Mesothelial cell of epicardium (in vitro differentiated cells): Measurements from ENCODE around the gene ANKRD29. TPM values are rescaled to one million over a fixed set of nuclear protein-coding genes. Genes with fewer than 3 reads are reported as not detected.
A peak's percentile ranks its signal among the peaks of the same experiment; 100 is the strongest.

Source experiments
- DNase-seq, 2 experiments: peaks; one replicate each; pipeline ENCODE4 v3.0.0; 2021; ENCODE audit warnings: low spot score in 2 of 2; ENCODE audit not compliant: unreplicated experiment in 2 of 2
- H3K27ac Mint-ChIP-seq: 2 replicates; pipeline ENCODE4 v1.8.0; 2021; ENCODE audit warnings: mixed read lengths
- H3K27me3 Mint-ChIP-seq: 2 replicates; pipeline ENCODE4 v1.8.0; 2021; ENCODE audit warnings: low read depth, mixed read lengths
- H3K36me3 Mint-ChIP-seq: 2 replicates; pipeline ENCODE4 v1.8.0; 2021; ENCODE audit warnings: mixed read lengths
- H3K4me1 Mint-ChIP-seq: 2 replicates; pipeline ENCODE4 v1.8.0; 2021; ENCODE audit warnings: mixed read lengths
- H3K4me3 Mint-ChIP-seq: 2 replicates; pipeline ENCODE4 v1.8.0; 2021; ENCODE audit warnings: mild to moderate bottlenecking, moderate library complexity, mixed read lengths
- H3K9me3 Mint-ChIP-seq: 2 replicates; pipeline ENCODE4 v1.8.0; 2021; ENCODE audit warnings: mixed read lengths
- CTCF ChIP-seq: fragments of 200-600 bp; sonication (generic); IDR thresholded peaks from one replicate; pipeline ENCODE4 v1.5.0; 2021; ENCODE audit warnings: antibody characterized with exemption; ENCODE audit not compliant: unreplicated experiment
- total RNA-seq: library from RNA; stranded (reverse); gene quantifications from 3 replicates; pipeline ENCODE4 v1.2.1, GENCODE V29; 2021

Gene ANKRD29
- total RNA-seq, 1 donor from 2014 or later, result 2.3 TPM

- Mint-ChIP-seq H3K27ac (peak overlapping the region; percentile 68), H3K36me3 (no peaks in the 10 kb centered on the region), H3K4me3 (no peak overlapping the region), H3K27me3 (peaks cover 60% of the 10 kb centered on the region), H3K4me1 (no peaks in the 10 kb centered on the region), H3K9me3 (no peaks in the 10 kb centered on the region)
- DNase-seq, result no peak
- TF ChIP-seq CTCF, result no peak
Observed at GRCh38 chr18:23671564-23671963, 8.9 kb upstream of the ANKRD29 start.

GRCh38 chr18:23669804-23670405 lies 7.2 kb upstream of the ANKRD29 start:
- Mint-ChIP-seq H3K27ac (no peak overlapping the region), H3K36me3 (no peaks in the 10 kb centered on the region), H3K4me3 (no peak overlapping the region), H3K4me1 (no peaks in the 10 kb centered on the region), H3K27me3 (peaks cover 69% of the 10 kb centered on the region), H3K9me3 (no peaks in the 10 kb centered on the region)
- no peak for DNase-seq
- no peak for TF ChIP-seq CTCF

GRCh38 chr18:23669202-23669766 lies 6.6 kb upstream of the ANKRD29 start:
- H3K9me3 Mint-ChIP-seq, result no peaks in the 10 kb centered on the region
- H3K36me3 Mint-ChIP-seq, result no peaks in the 10 kb centered on the region
- no peak overlapping the region for H3K4me3 Mint-ChIP-seq

GRCh38 chr18:23668731-23669130 lies 6.0 kb upstream of the ANKRD29 start:
- no peak for DNase-seq
- H3K9me3 Mint-ChIP-seq, result no peaks in the 10 kb centered on the region
- H3K36me3 Mint-ChIP-seq, result no peaks in the 10 kb centered on the region
- H3K4me3 Mint-ChIP-seq, result no peak overlapping the region
- H3K27me3 Mint-ChIP-seq, result peaks cover 72% of the 10 kb centered on the region
- no peak overlapping the region for H3K27ac Mint-ChIP-seq
- no peak for TF ChIP-seq CTCF
- no peaks in the 10 kb centered on the region for H3K4me1 Mint-ChIP-seq

More at GRCh38 chr18:23669202-23669766, 6.6 kb upstream of the ANKRD29 start:
- no peaks in the 10 kb centered on the region for H3K4me1 Mint-ChIP-seq
- no peak overlapping the region for H3K27ac Mint-ChIP-seq
- H3K27me3 Mint-ChIP-seq, result peaks cover 72% of the 10 kb centered on the region
- TF ChIP-seq CTCF, result no peak
- DNase-seq, result no peak

GRCh38 chr18:23667114-23667513 lies 4.4 kb upstream of the ANKRD29 start:
- Mint-ChIP-seq H3K4me3 (no peak overlapping the region), H3K27ac (no peak overlapping the region), H3K4me1 (peaks cover 5% of the 10 kb centered on the region), H3K36me3 (no peaks in the 10 kb centered on the region), H3K9me3 (no peaks in the 10 kb centered on the region), H3K27me3 (peaks cover 76% of the 10 kb centered on the region)
- no peak for TF ChIP-seq CTCF
- no peak for DNase-seq

- TF ChIP-seq CTCF, result no peak
- peaks cover 80% of the 10 kb centered on the region for H3K27me3 Mint-ChIP-seq
- H3K9me3 Mint-ChIP-seq, result no peaks in the 10 kb centered on the region
- H3K4me1 Mint-ChIP-seq, result peaks cover 8% of the 10 kb centered on the region
- H3K27ac Mint-ChIP-seq, result no peak overlapping the region
- H3K4me3 Mint-ChIP-seq, result no peak overlapping the region
- no peaks in the 10 kb centered on the region for H3K36me3 Mint-ChIP-seq
- no peak for DNase-seq
Observed at GRCh38 chr18:23664674-23665073, 2.0 kb upstream of the ANKRD29 start.
